Subcutaneous adipose tissue (tissue), 4 donors: ENCODE data around the gene SEC11A. TPM values are rescaled to one million over a fixed set of nuclear protein-coding genes. Genes with fewer than 3 reads are reported as not detected.

Experiments used
- CTCF ChIP-seq: fragments of 450-650 bp; IDR thresholded peaks from one replicate; pipeline ENCODE4 v1.5.1; 2016; ENCODE audit warnings: low read depth, mild to moderate bottlenecking, control low read depth, antibody characterized with exemption, moderate library complexity
- total RNA-seq, 4 donors: library from RNA; depleted of rRNA; stranded (reverse); fragments of >200 nt; gene quantifications; one replicate each; pipeline ENCODE4 v1.1.0, GENCODE V29; 2016

Gene SEC11A
- total RNA-seq, 4 donors from 2014 or later, result 185 to 250 (median 214) TPM

DNA sequence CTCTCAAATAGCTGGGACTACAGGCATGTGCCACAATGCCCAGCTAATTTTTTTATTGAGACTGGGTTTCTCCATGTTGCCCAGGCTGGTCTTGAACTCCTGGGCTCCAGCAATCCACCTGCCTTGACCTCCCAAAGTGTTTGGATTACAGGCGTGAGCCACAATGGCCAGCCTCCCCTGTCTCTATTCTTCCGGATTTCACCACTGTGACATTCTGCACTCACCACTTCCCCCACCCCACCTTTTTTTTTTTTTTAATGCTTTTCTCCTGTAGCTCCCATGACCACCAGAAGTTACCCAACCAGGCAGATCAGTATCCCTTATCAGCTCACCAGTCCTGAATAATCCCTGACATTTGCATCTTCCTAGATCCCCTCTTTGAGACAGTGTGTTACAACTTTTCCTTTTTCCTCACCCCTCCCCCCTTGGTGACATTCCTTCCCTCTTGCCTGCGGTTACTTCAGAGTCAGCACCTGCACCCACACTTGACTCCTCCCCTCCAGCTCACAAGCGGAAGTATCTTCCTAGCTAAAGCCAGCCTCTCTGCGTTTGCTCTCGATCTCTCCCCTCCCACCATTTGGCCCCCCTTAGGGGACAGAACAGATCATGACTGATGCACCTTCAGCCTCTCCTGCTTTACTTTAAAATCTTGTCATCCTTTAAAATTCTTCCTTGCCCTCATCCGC, 19.0 kb upstream of the SEC11A start:
- TF ChIP-seq CTCF, result no peak

DNA sequence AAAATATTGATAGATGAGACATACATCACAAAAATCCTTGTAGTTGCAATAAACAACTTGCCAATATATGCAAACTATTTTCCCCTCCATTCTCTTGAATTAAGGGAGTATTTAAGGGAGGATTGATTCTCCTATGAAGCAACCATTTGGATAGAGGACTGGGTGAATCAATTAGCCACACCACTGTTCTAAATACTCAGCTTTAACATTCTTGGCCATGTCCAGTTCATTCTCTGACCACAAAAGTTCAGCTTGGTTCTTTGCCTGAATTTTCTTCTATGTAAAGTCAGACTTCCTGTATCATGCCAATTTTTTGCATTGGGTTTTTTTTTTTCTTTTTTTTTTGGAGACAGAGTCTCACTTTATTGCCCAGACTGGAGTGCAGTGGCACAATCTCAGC, 15.8 kb upstream of the SEC11A start:
- TF ChIP-seq CTCF, result no peak

DNA sequence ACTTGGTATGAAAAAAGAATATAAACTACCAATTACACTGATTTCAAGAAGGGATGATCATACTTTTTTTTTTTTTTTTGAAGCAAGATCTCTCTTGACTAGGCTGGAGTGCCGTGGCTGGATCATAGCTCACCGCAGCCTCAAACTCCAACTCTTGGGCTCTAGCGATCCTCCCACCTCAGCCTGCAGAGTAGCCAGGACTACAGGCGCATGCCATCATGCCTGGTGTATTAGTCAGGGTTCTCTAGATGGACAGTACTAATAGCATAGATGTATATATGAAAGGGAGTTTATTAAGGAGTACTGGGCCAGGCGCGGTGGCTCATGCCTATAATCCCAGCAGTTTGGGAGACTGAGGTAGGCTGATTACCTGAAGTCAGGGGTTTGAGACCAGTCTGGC, 11.5 kb upstream of the SEC11A start:
- TF ChIP-seq CTCF, result no peak

DNA sequence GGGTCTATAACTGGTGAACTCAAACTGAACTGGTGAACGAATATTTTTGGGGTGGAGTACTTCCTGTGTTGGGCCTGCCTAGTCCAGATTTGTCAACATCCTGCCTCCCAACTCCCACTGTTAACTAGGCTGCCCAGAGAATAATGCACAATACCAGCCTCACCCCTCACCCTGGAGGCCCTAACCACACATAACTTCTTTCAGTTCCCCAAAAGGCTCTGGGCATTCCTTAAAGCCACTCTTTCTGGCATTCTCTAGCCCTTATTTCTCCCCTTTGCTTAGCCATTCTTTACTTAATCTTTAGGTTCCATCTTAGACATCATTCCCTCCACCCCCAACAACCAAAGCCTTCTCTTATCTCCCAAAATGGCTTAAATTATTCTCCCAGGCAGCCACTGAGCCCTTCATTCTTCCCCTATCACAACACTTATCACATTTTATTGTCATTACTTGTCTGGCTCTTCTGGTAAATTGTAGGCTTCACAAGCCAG, 9.1 kb upstream of the SEC11A start:
- no peak for TF ChIP-seq CTCF

- TF ChIP-seq CTCF, result no peak
These were observed 6.7 kb upstream of the SEC11A start for GRCh38 chr15:84722628-84723027.

DNA sequence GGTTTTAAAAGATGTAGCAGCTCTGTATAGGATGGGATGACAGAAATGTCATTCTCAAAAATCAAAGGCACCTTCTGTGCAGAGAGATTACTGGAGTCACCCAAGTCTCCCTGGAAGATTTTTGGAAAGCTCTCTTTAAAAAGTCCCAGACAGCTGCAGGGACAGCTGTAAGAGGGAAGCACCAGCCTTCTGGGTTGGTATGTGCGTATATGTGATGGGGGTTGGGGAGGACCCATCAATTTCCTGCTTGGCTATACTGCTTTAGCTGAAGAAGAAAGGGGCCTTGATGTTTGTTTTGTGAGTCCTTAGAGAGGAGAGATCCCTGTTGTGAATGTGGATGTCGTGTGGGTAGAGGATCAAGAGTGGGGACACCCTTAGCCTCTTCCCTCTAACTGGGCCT, 5.4 kb upstream of the SEC11A start:
- TF ChIP-seq CTCF, result no peak

DNA sequence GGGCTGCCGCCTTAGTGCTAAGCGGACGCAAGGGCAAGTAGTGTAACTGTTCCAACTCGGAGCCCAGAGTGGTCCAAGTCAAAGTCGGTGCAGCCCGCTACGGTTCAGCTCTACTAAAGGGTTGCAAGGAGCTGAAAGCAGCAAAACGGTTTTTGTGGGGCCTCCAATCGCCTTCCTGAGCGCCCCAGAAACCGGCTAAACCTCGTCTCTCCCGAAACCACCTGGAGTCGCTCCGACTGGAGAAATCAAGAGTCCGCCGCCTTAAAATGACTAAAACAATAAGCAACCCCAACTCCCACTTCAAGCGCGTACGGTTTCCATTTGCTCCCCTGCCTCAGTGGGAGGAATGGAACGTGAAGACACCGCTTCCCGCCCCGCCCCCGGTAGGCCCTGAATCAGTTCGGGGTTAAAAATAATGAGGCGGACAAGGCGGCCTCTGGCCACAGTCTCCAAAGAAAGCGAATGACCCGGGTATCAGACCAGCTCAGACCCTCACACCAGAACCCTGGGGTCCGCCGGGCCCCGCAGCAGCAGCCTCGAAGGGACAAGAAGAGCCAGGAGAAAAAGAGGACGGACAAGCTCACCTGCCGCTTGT, 401 bp downstream of the SEC11A start:
- no peak for TF ChIP-seq CTCF
